H1 (cell line): Measurements from ENCODE around the gene CTRL. TPM values are rescaled to one million over a fixed set of nuclear protein-coding genes. Genes with fewer than 3 reads are reported as not detected.
A peak's percentile ranks its signal among the peaks of the same experiment; 100 is the strongest.

ENCODE experiments used
- CTCF ChIA-PET: fragments of 300-600 bp; sonication (Branson Sonifier 250); formaldehyde crosslinking; loops from one replicate; lab custom pipeline; 2021; ENCODE audit not compliant: partially characterized antibody; lab: Charles Lee
- POLR2A ChIA-PET: fragments of 300-600 bp; sonication (Branson Sonifier 250); formaldehyde crosslinking; loops from one replicate; lab custom pipeline; 2021; ENCODE audit warnings: inconsistent platforms; ENCODE audit not compliant: partially characterized antibody; lab: Charles Lee
- DNase-seq, 2 experiments: peaks; one replicate each; pipeline versions ENCODE4 v3.0.0 to v3.0.0-alpha.2; 2010 to 2022; ENCODE audit warnings: low spot score in 2 of 2, low read depth in 1 of 2, mixed read lengths in 1 of 2
- FAIRE-seq: peaks from 2 replicates; lab custom pipeline; 2011; peaks lifted over from hg19 to GRCh38; lab: Jason Lieb, UNC
- H2AFZ ChIP-seq: 2 replicates; pipeline ENCODE4 v1.8.1; 2012; ENCODE audit warnings: low read length, inconsistent platforms
- H2AK5ac ChIP-seq: 2 replicates; pipeline ENCODE4 v1.6.1; 2013; ENCODE audit warnings: low read depth, low read length
- H2BK120ac ChIP-seq: replicated peaks from 2 replicates; pipeline ENCODE3; 2013; ENCODE audit warnings: low read depth, low read length, inconsistent platforms
- H2BK12ac ChIP-seq: 2 replicates; pipeline ENCODE4 v1.6.1; 2013; ENCODE audit warnings: low read depth, low read length
- H2BK15ac ChIP-seq: 2 replicates; pipeline ENCODE4 v1.6.1; 2013; ENCODE audit warnings: low read length
- H2BK20ac ChIP-seq: 2 replicates; pipeline ENCODE4 v1.6.1; 2013; ENCODE audit warnings: low read length
- H2BK5ac ChIP-seq: 2 replicates; pipeline ENCODE4 v1.6.1; 2013; ENCODE audit warnings: low read depth, low read length
- H3K14ac ChIP-seq: 2 replicates; pipeline ENCODE4 v1.6.1; 2013; ENCODE audit warnings: inconsistent platforms; ENCODE audit not compliant: insufficient read length
- H3K18ac ChIP-seq: 2 replicates; pipeline ENCODE4 v1.6.1; 2013; ENCODE audit warnings: low read length; ENCODE audit errors: extremely low read depth
- H3K23ac ChIP-seq: 2 replicates; pipeline ENCODE4 v1.6.1; 2013; ENCODE audit warnings: inconsistent platforms; ENCODE audit not compliant: insufficient read length
- H3K23me2 ChIP-seq: 2 replicates; pipeline ENCODE4 v1.6.1; 2013; ENCODE audit warnings: low read depth, low read length
- H3K27ac ChIP-seq: 2 replicates; pipeline ENCODE4 v1.6.1; 2011; ENCODE audit warnings: low read depth, low read length, inconsistent platforms
- H3K27me3 ChIP-seq, 4 experiments: replicated peaks in 1 of 4; 1 replicate in 1 of 4; 2 replicates in 3 of 4; pipeline versions ENCODE4 v1.6.1 to v1.8.1; 2011 to 2013; ENCODE audit warnings: low read length in 3 of 4, mild to moderate bottlenecking in 3 of 4, inconsistent platforms in 2 of 4, mixed read lengths in 2 of 4, moderate library complexity in 1 of 4; ENCODE audit not compliant: control insufficient read depth in 3 of 4, insufficient read depth in 3 of 4; ENCODE audit errors: extremely low read depth in 1 of 4
- H3K36me3 ChIP-seq, 4 experiments: 2 replicates each; pipeline versions ENCODE4 v1.6.1 to v1.8.1; 2011 to 2013; ENCODE audit warnings: mild to moderate bottlenecking in 4 of 4, low read length in 3 of 4, moderate library complexity in 2 of 4, control low read depth in 1 of 4, inconsistent platforms in 1 of 4; ENCODE audit not compliant: insufficient read depth in 4 of 4, control insufficient read depth in 2 of 4
- H3K4ac ChIP-seq: replicated peaks from 2 replicates; pipeline ENCODE3; 2013; ENCODE audit warnings: low read length, low read depth, mixed read lengths, inconsistent platforms; ENCODE audit not compliant: insufficient read length
- H3K4me1 ChIP-seq, 4 experiments: replicated peaks in 1 of 4; 1 replicate in 1 of 4; 2 replicates in 3 of 4; pipeline versions ENCODE4 v1.6.1 to v1.8.1; 2011 to 2013; ENCODE audit warnings: low read length in 3 of 4, inconsistent platforms in 2 of 4, mixed read lengths in 1 of 4; ENCODE audit not compliant: insufficient read depth in 4 of 4, control insufficient read depth in 3 of 4
- H3K4me2 ChIP-seq, 2 experiments: 2 replicates each; pipeline versions ENCODE4 v1.6.1 to v1.8.1; 2011 to 2013; ENCODE audit warnings: low read depth in 2 of 2, low read length in 2 of 2, control low read depth in 1 of 2, inconsistent platforms in 1 of 2, mild to moderate bottlenecking in 1 of 2; ENCODE audit not compliant: insufficient read depth in 1 of 2
- H3K4me3 ChIP-seq, 4 experiments: fragments of 200-600, 300-600 bp in 1 of 4; sonication (generic), shearing (Covaris generic), sonication (Bioruptor Twin) in 1 of 4; 2 replicates each; pipeline versions ENCODE4 v1.5.1 to v1.8.1; 2011 to 2016; ENCODE audit warnings: low read length in 4 of 4, low read depth in 3 of 4, control low read depth in 2 of 4, inconsistent platforms in 2 of 4, mild to moderate bottlenecking in 2 of 4, mixed read lengths in 1 of 4, moderate library complexity in 1 of 4; ENCODE audit not compliant: insufficient read depth in 2 of 4; ENCODE audit errors: extremely low read depth in 1 of 4
- H3K56ac ChIP-seq: replicated peaks from 2 replicates; pipeline ENCODE3; 2013; ENCODE audit warnings: low read depth, mild to moderate bottlenecking, mixed read lengths, low read length, inconsistent platforms; ENCODE audit not compliant: insufficient read length
- H3K79me1 ChIP-seq: 2 replicates; pipeline ENCODE4 v1.6.1; 2013; ENCODE audit warnings: low read depth, low read length, control low read depth
- H3K79me2 ChIP-seq, 2 experiments: 2 replicates each; pipeline versions ENCODE4 v1.6.1 to v1.8.1; 2012 to 2013; ENCODE audit warnings: low read length in 2 of 2, mild to moderate bottlenecking in 2 of 2, inconsistent platforms in 1 of 2; ENCODE audit not compliant: insufficient read depth in 2 of 2, control insufficient read depth in 1 of 2
- H3K9ac ChIP-seq, 4 experiments: replicated peaks in 1 of 4; 1 replicate in 1 of 4; 2 replicates in 3 of 4; pipeline versions ENCODE4 v1.6.1 to v1.8.1; 2011 to 2013; ENCODE audit warnings: low read depth in 3 of 4, low read length in 3 of 4, control low read depth in 2 of 4, mild to moderate bottlenecking in 2 of 4, moderate library complexity in 2 of 4, inconsistent platforms in 1 of 4; ENCODE audit errors: extremely low read depth in 1 of 4
- H3K9me3 ChIP-seq, 2 experiments: 2 replicates each; pipeline versions ENCODE4 v1.6.1 to v1.8.1; 2012 to 2013; ENCODE audit warnings: mild to moderate bottlenecking in 2 of 2, moderate library complexity in 2 of 2, control low read depth in 1 of 2, inconsistent platforms in 1 of 2, low read depth in 1 of 2, low read length in 1 of 2, mixed read lengths in 1 of 2; ENCODE audit not compliant: insufficient read depth in 2 of 2
- H4K20me1 ChIP-seq, 2 experiments: replicated peaks in 1 of 2; 2 replicates each; pipeline versions ENCODE3 to v1.8.1; 2011 to 2013; ENCODE audit warnings: inconsistent platforms in 2 of 2, low read length in 2 of 2, mild to moderate bottlenecking in 1 of 2; ENCODE audit not compliant: insufficient read depth in 2 of 2, control insufficient read depth in 1 of 2
- H4K5ac ChIP-seq: 2 replicates; pipeline ENCODE4 v1.6.1; 2013; ENCODE audit warnings: low read length, low read depth, mixed read lengths, inconsistent platforms; ENCODE audit not compliant: insufficient read length
- H4K8ac ChIP-seq: 2 replicates; pipeline ENCODE4 v1.8.0; 2013; ENCODE audit warnings: mild to moderate bottlenecking, moderate library complexity, low read length, inconsistent platforms; ENCODE audit not compliant: insufficient read depth; ENCODE audit errors: extremely low read depth
- H4K91ac ChIP-seq: replicated peaks from 2 replicates; pipeline ENCODE3; 2013; ENCODE audit warnings: low read length, mixed read lengths, inconsistent platforms; ENCODE audit not compliant: insufficient read length
- CTCF ChIP-seq, 3 experiments: IDR thresholded peaks; 1 replicate in 2 of 3; 2 replicates in 1 of 3; pipeline versions ENCODE4 v1.5.1 to v1.6.1; 2011; ENCODE audit warnings: low read length in 3 of 3, mild to moderate bottlenecking in 3 of 3, inconsistent platforms in 2 of 3, low read depth in 1 of 3, moderate library complexity in 1 of 3; ENCODE audit not compliant: insufficient read depth in 1 of 3; ENCODE audit errors: control extremely low read depth in 1 of 3
- MAX ChIP-seq: IDR thresholded peaks from 2 replicates; pipeline ENCODE4 v1.6.1; 2012; ENCODE audit warnings: inconsistent platforms
- WGBS, 2 experiments: shearing (Covaris generic) in 1 of 2; methylation state at CpG; one replicate each; pipeline versions ENCODE4 v1.1.6 to v1.1.7; 2013 to 2015; ENCODE audit warnings: low lambda C conversion rate in 2 of 2, mixed read lengths in 2 of 2, inconsistent platforms in 1 of 2, low coverage in 1 of 2, missing lambda C conversion rate in 1 of 2; ENCODE audit not compliant: insufficient replicate concordance in 2 of 2, insufficient coverage in 1 of 2, insufficient read length in 1 of 2; ENCODE audit errors: extremely low coverage in 1 of 2, missing lambda C conversion rate in 1 of 2; 5-methylcytosine and 5-hydroxymethylcytosine counted together
- polyA plus RNA-seq, 7 experiments: library from polyadenylated mRNA; depleted of rRNA in 3 of 7; stranded (reverse) in 5 of 7; unstranded in 2 of 7; fragments of >200 nt in 5 of 7; fragments of 200-250 nt in 2 of 7; gene quantifications; 1 replicate in 5 of 7; 2 replicates in 1 of 7; 4 replicates in 1 of 7; pipeline versions ENCODE4 v1.2.1 to v1.2.3, GENCODE V29; 2011 to 2013; ENCODE audit warnings: missing spikeins in 2 of 7, mixed read lengths in 2 of 7
- total RNA-seq: library from RNA; stranded (reverse); fragmentation: NEBNext Ultra II Directional; extraction: Animal tissue kit (Norgen Biotek cat#: 25700); gene quantifications from 2 replicates; pipeline ENCODE4 v1.2.1, GENCODE V29; 2021

The CTRL gene
- total and polyA plus RNA-seq, 2 of the 8 experiments (the other 6 are each of a cell fraction or from before 2014, with no cell fraction given): 1.7 to 4.2 TPM

DNA sequence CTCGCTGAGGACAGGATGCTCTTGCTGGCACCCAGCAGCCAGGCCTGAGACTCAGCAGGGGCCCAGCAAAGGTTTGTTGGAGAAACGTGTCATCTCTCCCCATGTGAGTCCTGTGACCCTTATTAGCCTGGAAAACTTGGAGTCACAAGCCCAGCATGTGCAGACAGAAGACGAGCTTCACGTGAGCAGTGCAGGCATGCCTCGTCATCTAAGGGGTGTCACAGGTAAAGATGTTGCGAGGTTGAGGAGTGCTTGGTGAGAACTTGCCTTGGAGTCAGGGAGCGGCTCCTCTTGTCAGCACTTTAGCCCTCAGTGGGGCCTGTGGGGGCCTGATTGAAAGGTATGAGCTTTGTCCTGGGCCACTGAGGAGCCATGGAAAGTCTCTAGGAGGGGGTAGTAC is 2.1 kb upstream of the CTRL start:
- H2AK5ac ChIP-seq: no peak overlapping the region
- H2BK120ac ChIP-seq: no peak overlapping the region
- H2BK5ac ChIP-seq: no peak overlapping the region
- no peaks in the 10 kb centered on the region for H3K36me3 ChIP-seq
- H4K91ac ChIP-seq: no peak overlapping the region
- CTCF ChIA-PET: interaction anchor here (0.7 to 27.1 kb wide), 16 partner anchors 9 to 413 kb away, joined by 3 to 623 read pairs (median 4); partner anchors contain the start of genes EDC4, LCAT, NRN1L and PSKH1
- TF ChIP-seq MAX: no peak
- TF ChIP-seq CTCF (IDR thresholded peaks at IDR 0.05; ENCODE audit: control extremely low read depth in 1 of 3, insufficient read depth in 1 of 3, low read depth in 1 of 3, low read length in 3 of 3): no peak
- H3K23ac ChIP-seq: no peak overlapping the region
- H4K8ac ChIP-seq: no peak overlapping the region
- H3K23me2 ChIP-seq: peaks cover 18% of the 10 kb centered on the region
- no peak overlapping the region for H3K9ac ChIP-seq
- 0 out of 4 replicates have a peak, but pooled peaks cover 0 to 3% of the 10 kb centered on the region in 2 experiments for H3K79me2 ChIP-seq
- H3K4me2 ChIP-seq: peak overlapping the region in 1 of 2 experiments; percentile 96; a peak in 1 of 4 replicates
- peaks cover 0 to 15% (median 8%) of the 10 kb centered on the region in 4 experiments; a peak in 5 of 7 replicates for H3K4me1 ChIP-seq
- H3K79me1 ChIP-seq: peaks cover 4% of the 10 kb centered on the region; the same call in 1 of the 2 replicates
- WGBS, 2 experiments: 90% methylated on average over 7 of the region's 7 CpGs; no CpG with 5 or more reads in 1 of the 2 experiments
- H3K56ac ChIP-seq: no peak overlapping the region
- no peak overlapping the region for H3K4ac ChIP-seq
- no peak overlapping the region for H3K14ac ChIP-seq
- no peak for FAIRE-seq
- no peak for DNase-seq
- H2BK20ac ChIP-seq: no peak overlapping the region
- no peak overlapping the region for H2AFZ ChIP-seq
- H4K20me1 ChIP-seq: peaks cover 1 to 14% of the 10 kb centered on the region in 2 experiments
- H3K27me3 ChIP-seq: no peaks in the 10 kb centered on the region
- H3K27ac ChIP-seq: no peak overlapping the region
- no peak overlapping the region for H3K18ac ChIP-seq
- no peak overlapping the region for H2BK12ac ChIP-seq
- H3K4me3 ChIP-seq: no peak overlapping the region
- no peak overlapping the region for H4K5ac ChIP-seq
- no peak overlapping the region for H2BK15ac ChIP-seq
- H3K9me3 ChIP-seq: no peaks in the 10 kb centered on the region
- POLR2A ChIA-PET: interaction anchor here (0.6 to 4.2 kb wide), 13 partner anchors 8 to 287 kb away, joined by 3 to 47 read pairs (median 4); partner anchors contain the start of genes EDC4, NRN1L, PSKH1 and RANBP10
